Gastroesophageal sphincter (tissue), 4 donors: ENCODE results near the gene EGFR. TPM values are rescaled to one million over a fixed set of nuclear protein-coding genes. Genes with fewer than 3 reads are reported as not detected.

Experiments
- ATAC-seq: fragments of 150-250 bp; one replicate; pipeline ENCODE4 v1.9.1; 2016; ENCODE audit warnings: mild to moderate bottlenecking, moderate library complexity
- H3K27ac ChIP-seq, 4 donors: fragments of 200-600 bp; sonication (generic) in 3 of 4; 1 replicate in 3 of 4; 2 replicates in 1 of 4; pipeline ENCODE4 v1.5.1; 2016 to 2019
- H3K27me3 ChIP-seq: fragments of 200-600 bp; sonication (generic); one replicate; pipeline ENCODE4 v1.5.1; 2019
- H3K36me3 ChIP-seq, 2 donors: fragments of 200-600 bp; sonication (generic); one replicate each; pipeline ENCODE4 v1.5.1; 2019; ENCODE audit warnings: control low read depth in 1 of 2
- H3K4me1 ChIP-seq, 3 donors: fragments of 200-600 bp; sonication (generic); 1 replicate in 2 of 3; 2 replicates in 1 of 3; pipeline ENCODE4 v1.5.1; 2016 to 2019; ENCODE audit warnings: control low read depth in 2 of 3
- H3K4me3 ChIP-seq, 2 donors: fragments of 200-600 bp; sonication (generic); one replicate each; pipeline ENCODE4 v1.5.1; 2019; ENCODE audit warnings: mild to moderate bottlenecking in 1 of 2, moderate library complexity in 1 of 2
- H3K9me3 ChIP-seq, 3 donors: fragments of 200-600 bp; sonication (generic); one replicate each; pipeline ENCODE4 v1.5.1; 2017 to 2019; ENCODE audit warnings: control low read depth in 2 of 3
- CTCF ChIP-seq, 4 experiments: fragments of 200-600 bp in 2 of 4; fragments of 450-650 bp in 2 of 4; sonication (generic) in 1 of 4; IDR thresholded peaks; one replicate each; pipeline ENCODE4 v1.5.1; 2017 to 2019; ENCODE audit warnings: antibody characterized with exemption in 4 of 4, mild to moderate bottlenecking in 2 of 4, moderate library complexity in 2 of 4
- EP300 ChIP-seq: sonication (generic); formaldehyde crosslinking; IDR thresholded peaks from one replicate; pipeline ENCODE4 v1.6.1; 2017; ENCODE audit warnings: antibody characterized with exemption, mild to moderate bottlenecking
- POLR2A ChIP-seq, 2 donors: fragments of 450-650 bp; IDR thresholded peaks; one replicate each; pipeline ENCODE4 v1.6.1; 2017; ENCODE audit warnings: antibody characterized with exemption in 2 of 2, mild to moderate bottlenecking in 2 of 2, moderate library complexity in 1 of 2
- POLR2AphosphoS5 ChIP-seq: sonication (generic); formaldehyde crosslinking; IDR thresholded peaks from one replicate; pipeline ENCODE4 v1.6.1; 2017; ENCODE audit warnings: antibody characterized with exemption
- WGBS, 2 donors: methylation state at CpG; one replicate each; pipeline ENCODE4 v1.1.5; 2018; ENCODE audit warnings: low coverage in 1 of 2; 5-methylcytosine and 5-hydroxymethylcytosine counted together
- total RNA-seq, 4 donors: library from RNA; depleted of rRNA; stranded (reverse); fragments of >200 nt; gene quantifications; one replicate each; pipeline ENCODE4 v1.1.0, GENCODE V29; 2016

Gene EGFR
- total RNA-seq, 4 donors from 2014 or later: 85.7 to 126 (median 111) TPM

- Histone ChIP-seq H3K36me3 (no peaks in the 10 kb centered on the region), H3K4me1 (peaks cover 15 to 100% (median 27%) of the 10 kb centered on the region in 3 donors), H3K27me3 (no peaks in the 10 kb centered on the region), H3K4me3 (no peak overlapping the region), H3K9me3 (no peaks in the 10 kb centered on the region), H3K27ac (peak overlapping the region; percentile 83 to 91 (median 88))
- ATAC-seq: peak; percentile 76
- WGBS, 2 donors: 16 to 19% methylated on average over 6 to 10 of the region's 10 CpGs
- TF ChIP-seq EP300 (no peak), POLR2A (IDR thresholded peaks at IDR 0.05) (no peak), CTCF (IDR thresholded peaks at IDR 0.05) (peak in 1 of 4 experiments; percentile 18), POLR2AphosphoS5 (peak; percentile 65)
Measured at GRCh38 chr7:55065511-55066229, 46.9 kb downstream of the EGFR start.

- Histone ChIP-seq H3K4me1 (peaks cover 15 to 100% (median 25%) of the 10 kb centered on the region in 3 donors), H3K4me3 (no peak overlapping the region), H3K27ac (peak overlapping the region; percentile 83 to 91 (median 88)), H3K27me3 (no peaks in the 10 kb centered on the region), H3K36me3 (no peaks in the 10 kb centered on the region), H3K9me3 (no peaks in the 10 kb centered on the region)
- WGBS, 2 donors: 30 to 41% methylated on average over 5 to 7 of the region's 7 CpGs
- TF ChIP-seq CTCF (IDR thresholded peaks at IDR 0.05) (no peak), POLR2A (IDR thresholded peaks at IDR 0.05) (no peak), POLR2AphosphoS5 (no peak), EP300 (no peak)
- peak; percentile 17 for ATAC-seq
Measured at GRCh38 chr7:55066524-55066923, 47.7 kb downstream of the EGFR start.

GRCh38 chr7:55066938-55067337, 48.1 kb downstream of the EGFR start:
- Histone ChIP-seq H3K4me3 (no peak overlapping the region), H3K4me1 (peaks cover 18 to 100% (median 27%) of the 10 kb centered on the region in 3 donors), H3K27ac (peak overlapping the region; percentile 83 to 91 (median 88)), H3K27me3 (no peaks in the 10 kb centered on the region), H3K9me3 (no peaks in the 10 kb centered on the region), H3K36me3 (no peaks in the 10 kb centered on the region)
- TF ChIP-seq POLR2A (IDR thresholded peaks at IDR 0.05) (no peak), EP300 (no peak), POLR2AphosphoS5 (no peak)
- ATAC-seq: no peak
- WGBS, 2 donors: 83 to 93% methylated on average over 1 to 2 of the region's 6 CpGs

- ATAC-seq: no peak
- 89 to 90% methylated on average over 11 to 14 of the region's 14 CpGs for WGBS, 2 donors
- H3K27me3 ChIP-seq: no peaks in the 10 kb centered on the region
- H3K4me1 ChIP-seq: peaks cover 24 to 100% (median 36%) of the 10 kb centered on the region in 3 donors
- peak overlapping the region in 3 of 4 donors; percentile 83 to 88 (median 87) for H3K27ac ChIP-seq
- no peak overlapping the region for H3K4me3 ChIP-seq
- TF ChIP-seq EP300 (no peak), POLR2A (IDR thresholded peaks at IDR 0.05) (no peak), CTCF (IDR thresholded peaks at IDR 0.05) (no peak), POLR2AphosphoS5 (no peak)
- H3K36me3 ChIP-seq: no peaks in the 10 kb centered on the region
- H3K9me3 ChIP-seq: no peaks in the 10 kb centered on the region
Measured at GRCh38 chr7:55067748-55068147, 48.9 kb downstream of the EGFR start.

GRCh38 chr7:55069271-55069792, 50.5 kb downstream of the EGFR start:
- Histone ChIP-seq H3K4me3 (no peak overlapping the region), H3K4me1 (peaks cover 36 to 100% (median 50%) of the 10 kb centered on the region in 3 donors), H3K9me3 (no peaks in the 10 kb centered on the region), H3K36me3 (no peaks in the 10 kb centered on the region), H3K27me3 (no peaks in the 10 kb centered on the region), H3K27ac (peak overlapping the region; percentile 75 to 90 (median 88))
- TF ChIP-seq POLR2A (IDR thresholded peaks at IDR 0.05): no peak
- TF ChIP-seq CTCF (IDR thresholded peaks at IDR 0.05): no peak
- TF ChIP-seq POLR2AphosphoS5: no peak
- TF ChIP-seq EP300: no peak
- ATAC-seq: no peak
- WGBS, 2 donors: 30 to 57% methylated on average over 3 to 4 of the region's 5 CpGs
